K562 (cell line): ENCODE data around the gene IFI44L. TPM values are rescaled to one million over a fixed set of nuclear protein-coding genes. Genes with fewer than 3 reads are reported as not detected.

ENCODE experiments used
- ASH1L ChIP-seq: fragments of 450-650 bp; IDR thresholded peaks from 2 replicates; pipeline ENCODE4 v1.6.1; 2018; ENCODE audit warnings: borderline replicate concordance, mild to moderate bottlenecking, low read depth; ENCODE audit not compliant: partially characterized antibody
- ATF6 ChIP-seq: sonication (generic); formaldehyde crosslinking; IDR thresholded peaks from 2 replicates; pipeline ENCODE4 v1.4.0; 2020; ENCODE audit warnings: mild to moderate bottlenecking, missing genetic modification reagents
- ETS2 ChIP-seq: IDR thresholded peaks from 2 replicates; pipeline ENCODE4 v1.6.1; 2016; ENCODE audit warnings: borderline replicate concordance, missing genetic modification characterization, mild to moderate bottlenecking, moderate library complexity, missing compliant biosample characterization; ENCODE audit not compliant: poor library complexity, severe bottlenecking
- GTF2E2 ChIP-seq: fragments of 200-800 bp; sonication (Bioruptor generic); IDR thresholded peaks from 2 replicates; pipeline ENCODE4 v1.6.1; 2016; ENCODE audit warnings: missing genetic modification characterization, missing compliant biosample characterization
- HOMEZ ChIP-seq: fragments of 250-450 bp; sonication (Bioruptor Pico); IDR thresholded peaks from 2 replicates; pipeline ENCODE4 v1.4.0; 2020; ENCODE audit warnings: mild to moderate bottlenecking, moderate library complexity
- KDM4B ChIP-seq, 2 experiments: fragments of 450-650 bp in 1 of 2; sonication (generic) in 1 of 2; IDR thresholded peaks; 2 replicates each; pipeline ENCODE4 v1.6.1; 2016 to 2017; ENCODE audit warnings: borderline replicate concordance in 2 of 2, antibody characterized with exemption in 1 of 2, low read depth in 1 of 2, mild to moderate bottlenecking in 1 of 2
- MBD1 ChIP-seq: fragments of 250-450 bp; sonication (Bioruptor Pico); IDR thresholded peaks from 2 replicates; pipeline ENCODE4 v1.8.0; 2022; ENCODE audit warnings: inconsistent platforms
- PHF20 ChIP-seq: fragments of 450-650 bp; IDR thresholded peaks from 2 replicates; pipeline ENCODE4 v1.6.1; 2018; ENCODE audit not compliant: partially characterized antibody
- RBM22 ChIP-seq: fragments of 200-400 bp; formaldehyde crosslinking; IDR thresholded peaks from 2 replicates; pipeline ENCODE4 v1.6.1; 2018; ENCODE audit warnings: low read length, low read depth; ENCODE audit not compliant: poor library complexity, severe bottlenecking
- THRAP3 ChIP-seq: fragments of 450-650 bp; IDR thresholded peaks from 2 replicates; pipeline ENCODE4 v1.6.1; 2016; ENCODE audit warnings: mild to moderate bottlenecking, inconsistent platforms, borderline replicate concordance
- ZNF134 ChIP-seq: fragments of 250-450 bp; sonication (Bioruptor Pico); conservative IDR thresholded peaks from 2 replicates; pipeline ENCODE4 v1.4.0; 2020
- ZNF512 ChIP-seq: IDR thresholded peaks from 2 replicates; pipeline ENCODE4 v1.6.1; 2016; ENCODE audit warnings: missing genetic modification characterization, missing compliant biosample characterization
- ZNF655 ChIP-seq: fragments of 250-450 bp; sonication (Bioruptor Pico); IDR thresholded peaks from 2 replicates; pipeline ENCODE4 v1.5.0; 2021
- polyA plus RNA-seq, 8 experiments: library from polyadenylated mRNA; depleted of rRNA in 4 of 8; stranded (reverse) in 5 of 8; unstranded in 3 of 8; fragments of >200 nt; fragmentation: Nextera tagmentation in 2 of 8; fragmentation: Illumina TruSeq in 1 of 8; extraction: Ambion mirVana in 2 of 8; extraction: Trizol in 1 of 8; gene quantifications; 2 replicates each; pipeline versions ENCODE4 v1.2.1 to v1.2.3, GENCODE V29; 2011 to 2014; ENCODE audit warnings: inconsistent platforms in 1 of 8, missing spikeins in 1 of 8
- total RNA-seq, 7 experiments: library from RNA; depleted of rRNA in 6 of 7; stranded (reverse); fragments of >200 nt in 6 of 7; fragmentation: Illumina TruSeq in 2 of 7; extraction: Trizol in 2 of 7; gene quantifications; 2 replicates each; pipeline versions ENCODE4 v1.2.1 to v1.2.3, GENCODE V29; 2011 to 2021; ENCODE audit warnings: low replicate concordance in 1 of 7

Gene IFI44L
- total and polyA plus RNA-seq, 9 of the 15 experiments (the other 6 are each of a cell fraction or from before 2014, with no cell fraction given) = 0.04 to 0.22 TPM; not detected in 7

GRCh38 chr1:78577257-78578100 is 42.8 kb upstream of the IFI44L start (continued):
- TF ChIP-seq ATF6 (no peak), ETS2 (no peak), MBD1 (no peak), KDM4B (IDR thresholded peaks at IDR 0.05; ENCODE audit: borderline replicate concordance in 2 of 2, low read depth in 1 of 2) (no peak), ZNF134 (no peak), ZNF512 (no peak), ZNF655 (no peak), RBM22 (no peak), ASH1L (no peak), GTF2E2 (tag) (no peak), HOMEZ (no peak), PHF20 (no peak), THRAP3 (no peak)
- TF ChIP-seq, all 486 proteins: peak for 0
